ENCODE data around the gene RCAN1. TPM values are rescaled to one million over a fixed set of nuclear protein-coding genes. Genes with fewer than 3 reads are reported as not detected.

The RCAN1 gene
- total and polyA plus RNA-seq, 4 donors = 26.7 to 67.9 (median 46.7) TPM

DNA sequence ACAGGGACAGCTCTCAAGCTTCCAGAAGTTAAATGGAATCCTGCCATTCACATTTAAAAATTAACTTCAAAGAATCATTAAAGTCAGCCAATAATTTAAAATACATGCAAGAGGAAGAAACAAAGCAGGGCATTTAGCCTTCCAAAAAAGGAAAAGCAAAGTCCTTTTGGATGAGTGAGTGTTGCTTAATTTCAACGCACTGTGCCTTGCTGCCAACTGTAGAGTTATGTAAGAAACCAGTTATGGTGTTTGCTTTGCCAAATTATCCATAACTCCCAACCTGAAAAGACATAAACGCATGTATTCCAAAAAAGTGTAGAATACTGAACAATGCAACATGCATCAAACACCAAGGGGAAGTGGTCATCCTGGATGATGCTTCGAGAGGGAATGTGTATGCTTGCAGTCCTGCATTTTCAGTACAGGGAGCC, 86.8 kb downstream of the RCAN1 start (continued):
- TF ChIP-seq, protein P1, sequence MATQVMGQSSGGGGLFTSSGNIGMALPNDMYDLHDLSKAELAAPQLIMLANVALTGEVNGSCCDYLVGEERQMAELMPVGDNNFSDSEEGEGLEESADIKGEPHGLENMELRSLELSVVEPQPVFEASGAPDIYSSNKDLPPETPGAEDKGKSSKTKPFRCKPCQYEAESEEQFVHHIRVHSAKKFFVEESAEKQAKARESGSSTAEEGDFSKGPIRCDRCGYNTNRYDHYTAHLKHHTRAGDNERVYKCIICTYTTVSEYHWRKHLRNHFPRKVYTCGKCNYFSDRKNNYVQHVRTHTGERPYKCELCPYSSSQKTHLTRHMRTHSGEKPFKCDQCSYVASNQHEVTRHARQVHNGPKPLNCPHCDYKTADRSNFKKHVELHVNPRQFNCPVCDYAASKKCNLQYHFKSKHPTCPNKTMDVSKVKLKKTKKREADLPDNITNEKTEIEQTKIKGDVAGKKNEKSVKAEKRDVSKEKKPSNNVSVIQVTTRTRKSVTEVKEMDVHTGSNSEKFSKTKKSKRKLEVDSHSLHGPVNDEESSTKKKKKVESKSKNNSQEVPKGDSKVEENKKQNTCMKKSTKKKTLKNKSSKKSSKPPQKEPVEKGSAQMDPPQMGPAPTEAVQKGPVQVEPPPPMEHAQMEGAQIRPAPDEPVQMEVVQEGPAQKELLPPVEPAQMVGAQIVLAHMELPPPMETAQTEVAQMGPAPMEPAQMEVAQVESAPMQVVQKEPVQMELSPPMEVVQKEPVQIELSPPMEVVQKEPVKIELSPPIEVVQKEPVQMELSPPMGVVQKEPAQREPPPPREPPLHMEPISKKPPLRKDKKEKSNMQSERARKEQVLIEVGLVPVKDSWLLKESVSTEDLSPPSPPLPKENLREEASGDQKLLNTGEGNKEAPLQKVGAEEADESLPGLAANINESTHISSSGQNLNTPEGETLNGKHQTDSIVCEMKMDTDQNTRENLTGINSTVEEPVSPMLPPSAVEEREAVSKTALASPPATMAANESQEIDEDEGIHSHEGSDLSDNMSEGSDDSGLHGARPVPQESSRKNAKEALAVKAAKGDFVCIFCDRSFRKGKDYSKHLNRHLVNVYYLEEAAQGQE (IDR thresholded peaks at IDR 0.05) = peak; percentile 37

DNA sequence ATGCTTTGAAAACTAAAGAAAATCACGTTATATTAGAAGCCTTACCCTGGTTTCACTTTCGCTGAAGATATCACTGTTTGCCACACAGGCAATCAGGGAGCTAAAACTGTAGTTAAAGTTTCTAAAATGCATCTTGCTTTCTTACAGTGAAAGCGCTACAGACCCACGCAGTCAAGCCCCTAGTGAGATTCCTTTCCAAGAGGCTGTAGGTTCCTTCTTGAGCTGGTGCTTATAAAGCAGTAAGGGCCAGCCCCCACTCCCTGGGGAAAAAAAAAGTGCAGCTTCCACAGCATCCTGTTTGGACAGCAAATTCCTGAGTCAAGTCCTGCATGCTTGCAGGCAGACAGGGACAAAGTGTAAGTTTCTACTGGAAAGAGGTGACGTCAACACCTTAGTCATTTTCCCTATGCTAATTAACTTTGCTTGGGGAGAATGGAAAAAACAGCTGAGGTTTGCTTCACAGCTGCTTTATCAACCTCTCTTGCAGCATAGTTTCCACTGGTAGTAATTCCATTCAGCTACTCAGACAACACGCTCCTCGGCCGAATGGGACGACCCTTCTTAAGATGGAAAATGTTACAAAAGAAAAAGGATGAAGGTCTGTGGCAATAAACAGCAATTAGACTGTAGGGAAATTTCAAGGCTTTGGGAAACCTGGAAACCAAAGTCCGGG, 88.2 kb downstream of the RCAN1 start:
- Histone ChIP-seq H3K9me3 (ENCODE audit: control insufficient read depth in 4 of 4, low read length in 3 of 4) (no peaks in the 10 kb centered on the region), H3K4me1 (ENCODE audit: control insufficient read depth in 4 of 4, insufficient read depth in 4 of 4, low read length in 3 of 4) (peaks cover 13 to 56% (median 35%) of the 10 kb centered on the region in 4 donors), H3K9ac (ENCODE audit: low read depth in 1 of 2, low read length in 2 of 2) (peak overlapping the region; percentile 85 to 98), H3K27ac (ENCODE audit: low read depth in 1 of 2, low read length in 2 of 2) (peak overlapping the region; percentile 88 to 96), H3K4me3 (ENCODE audit: low read depth in 1 of 3, low read length in 3 of 3) (peak overlapping the region; percentile 56 to 84 (median 70)), H3K36me3 (ENCODE audit: control insufficient read depth in 4 of 4, insufficient read depth in 3 of 4, low read depth in 1 of 4, low read length in 3 of 4) (peaks cover 0 to 4% (median 2%) of the 10 kb centered on the region in 4 donors), H3K27me3 (ENCODE audit: control insufficient read depth in 4 of 4, insufficient read depth in 4 of 4, low read length in 3 of 4) (no peaks in the 10 kb centered on the region)
- 5% methylated on average over 10 of the region's 10 CpGs for WGBS
- TF ChIP-seq SP1 (IDR thresholded peaks at IDR 0.05) (peak; percentile 98), FOXA1 (IDR thresholded peaks at IDR 0.05) (peak; percentile 87), GABPA (IDR thresholded peaks at IDR 0.05 in 1 of 2, conservative IDR thresholded peaks at IDR 0.05 in 1 of 2) (peak in 1 of 2 donors; percentile 70), FOXA2 (IDR thresholded peaks at IDR 0.05) (peak; percentile 13), TAF1 (conservative IDR thresholded peaks at IDR 0.05) (peak; percentile 97), RXRA (IDR thresholded peaks at IDR 0.05) (peak; percentile 91 to 94), JUND (IDR thresholded peaks at IDR 0.05) (peak; percentile 99), YY1 (IDR thresholded peaks at IDR 0.05) (peak; percentile 72), NR2F2 (IDR thresholded peaks at IDR 0.05) (peak; percentile 86), HNF4G (IDR thresholded peaks at IDR 0.05) (peak; percentile 80), HNF4A (conservative IDR thresholded peaks at IDR 0.05) (peak; percentile 92 to 93), EGR1 (IDR thresholded peaks at IDR 0.05; ENCODE audit: low read depth in 2 of 2) (peak; percentile 97 to 98), RAD21 (IDR thresholded peaks at IDR 0.05) (peak; percentile 57 to 58)
- TF ChIP-seq, protein P1 (IDR thresholded peaks at IDR 0.05) = peak; percentile 95
- TF ChIP-seq, protein P2, sequence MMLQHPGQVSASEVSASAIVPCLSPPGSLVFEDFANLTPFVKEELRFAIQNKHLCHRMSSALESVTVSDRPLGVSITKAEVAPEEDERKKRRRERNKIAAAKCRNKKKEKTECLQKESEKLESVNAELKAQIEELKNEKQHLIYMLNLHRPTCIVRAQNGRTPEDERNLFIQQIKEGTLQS (IDR thresholded peaks at IDR 0.05) = peak; percentile 97
- TF ChIP-seq, protein P3, sequence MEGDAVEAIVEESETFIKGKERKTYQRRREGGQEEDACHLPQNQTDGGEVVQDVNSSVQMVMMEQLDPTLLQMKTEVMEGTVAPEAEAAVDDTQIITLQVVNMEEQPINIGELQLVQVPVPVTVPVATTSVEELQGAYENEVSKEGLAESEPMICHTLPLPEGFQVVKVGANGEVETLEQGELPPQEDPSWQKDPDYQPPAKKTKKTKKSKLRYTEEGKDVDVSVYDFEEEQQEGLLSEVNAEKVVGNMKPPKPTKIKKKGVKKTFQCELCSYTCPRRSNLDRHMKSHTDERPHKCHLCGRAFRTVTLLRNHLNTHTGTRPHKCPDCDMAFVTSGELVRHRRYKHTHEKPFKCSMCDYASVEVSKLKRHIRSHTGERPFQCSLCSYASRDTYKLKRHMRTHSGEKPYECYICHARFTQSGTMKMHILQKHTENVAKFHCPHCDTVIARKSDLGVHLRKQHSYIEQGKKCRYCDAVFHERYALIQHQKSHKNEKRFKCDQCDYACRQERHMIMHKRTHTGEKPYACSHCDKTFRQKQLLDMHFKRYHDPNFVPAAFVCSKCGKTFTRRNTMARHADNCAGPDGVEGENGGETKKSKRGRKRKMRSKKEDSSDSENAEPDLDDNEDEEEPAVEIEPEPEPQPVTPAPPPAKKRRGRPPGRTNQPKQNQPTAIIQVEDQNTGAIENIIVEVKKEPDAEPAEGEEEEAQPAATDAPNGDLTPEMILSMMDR (IDR thresholded peaks at IDR 0.05; ENCODE audit: low read depth, low read length, missing input control) = no peak
- TF ChIP-seq, protein P4, sequence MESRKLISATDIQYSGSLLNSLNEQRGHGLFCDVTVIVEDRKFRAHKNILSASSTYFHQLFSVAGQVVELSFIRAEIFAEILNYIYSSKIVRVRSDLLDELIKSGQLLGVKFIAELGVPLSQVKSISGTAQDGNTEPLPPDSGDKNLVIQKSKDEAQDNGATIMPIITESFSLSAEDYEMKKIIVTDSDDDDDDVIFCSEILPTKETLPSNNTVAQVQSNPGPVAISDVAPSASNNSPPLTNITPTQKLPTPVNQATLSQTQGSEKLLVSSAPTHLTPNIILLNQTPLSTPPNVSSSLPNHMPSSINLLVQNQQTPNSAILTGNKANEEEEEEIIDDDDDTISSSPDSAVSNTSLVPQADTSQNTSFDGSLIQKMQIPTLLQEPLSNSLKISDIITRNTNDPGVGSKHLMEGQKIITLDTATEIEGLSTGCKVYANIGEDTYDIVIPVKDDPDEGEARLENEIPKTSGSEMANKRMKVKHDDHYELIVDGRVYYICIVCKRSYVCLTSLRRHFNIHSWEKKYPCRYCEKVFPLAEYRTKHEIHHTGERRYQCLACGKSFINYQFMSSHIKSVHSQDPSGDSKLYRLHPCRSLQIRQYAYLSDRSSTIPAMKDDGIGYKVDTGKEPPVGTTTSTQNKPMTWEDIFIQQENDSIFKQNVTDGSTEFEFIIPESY (IDR thresholded peaks at IDR 0.05) = peak; percentile 74
- TF ChIP-seq, protein P5, sequence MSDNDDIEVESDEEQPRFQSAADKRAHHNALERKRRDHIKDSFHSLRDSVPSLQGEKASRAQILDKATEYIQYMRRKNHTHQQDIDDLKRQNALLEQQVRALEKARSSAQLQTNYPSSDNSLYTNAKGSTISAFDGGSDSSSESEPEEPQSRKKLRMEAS (IDR thresholded peaks at IDR 0.05) = peak; percentile 88
- peak; percentile 49 for DNase-seq (ENCODE audit: low spot score)

Data from liver (tissue), 9 donors.